K562 (cell line): ENCODE data around the gene ZNF598. TPM values are rescaled to one million over a fixed set of nuclear protein-coding genes. Genes with fewer than 3 reads are reported as not detected.
A peak's percentile ranks its signal among the peaks of the same experiment; 100 is the strongest.

ENCODE experiments used
- CBX8 ChIP-seq: fragments of 200-600 bp; sonication (generic); IDR thresholded peaks from 2 replicates; pipeline ENCODE4 v1.6.1; 2012; ENCODE audit warnings: borderline replicate concordance, mixed run types, low read depth, mild to moderate bottlenecking, moderate library complexity, mixed read lengths, low read length, control low read depth, inconsistent platforms; ENCODE audit not compliant: poor library complexity, severe bottlenecking; ENCODE audit errors: extremely low read depth
- CHD4 ChIP-seq: fragments of 200-600 bp; sonication (generic); IDR thresholded peaks from 3 replicates; pipeline ENCODE4 v1.6.1; 2012; ENCODE audit warnings: low read depth, mild to moderate bottlenecking, mixed read lengths, low read length, inconsistent platforms; ENCODE audit not compliant: insufficient read depth, insufficient replicate concordance, poor library complexity, severe bottlenecking
- DACH1 ChIP-seq: fragments of 450-650 bp; IDR thresholded peaks from 2 replicates; pipeline ENCODE4 v1.6.1; 2018; ENCODE audit not compliant: partially characterized antibody
- DPF2 ChIP-seq: fragments of 450-650 bp; IDR thresholded peaks from 2 replicates; pipeline ENCODE4 v1.6.1; 2016
- ELF2 ChIP-seq: fragments of 250-450 bp; sonication (Bioruptor Pico); IDR thresholded peaks from 2 replicates; pipeline ENCODE4 v1.5.0; 2021; ENCODE audit warnings: mild to moderate bottlenecking
- FOXA3 ChIP-seq, 2 experiments: fragments of 450-650 bp in 1 of 2; sonication (generic) in 1 of 2; formaldehyde crosslinking; IDR thresholded peaks in 1 of 2; conservative IDR thresholded peaks in 1 of 2; 2 replicates each; pipeline versions ENCODE4 v1.4.0 to v1.8.0; 2020 to 2022; ENCODE audit warnings: mild to moderate bottlenecking in 2 of 2, missing genetic modification reagents in 1 of 2
- GTF2F1 ChIP-seq: IDR thresholded peaks from 2 replicates; pipeline ENCODE4 v1.6.1; 2011; ENCODE audit warnings: low read depth, low read length, improper control_type of control experiment
- HMGN3 ChIP-seq: IDR thresholded peaks from 2 replicates; pipeline ENCODE4 v1.6.1; 2011; ENCODE audit warnings: borderline replicate concordance, low read depth, mild to moderate bottlenecking, mixed read lengths, low read length; ENCODE audit not compliant: insufficient read length; ENCODE audit errors: extremely low read depth
- KLF6 ChIP-seq: fragments of 250-450 bp; sonication (Bioruptor Pico); IDR thresholded peaks from 2 replicates; pipeline ENCODE4 v1.4.0; 2020; ENCODE audit warnings: mild to moderate bottlenecking, moderate library complexity, borderline replicate concordance
- NCOR1 ChIP-seq: fragments of 450-650 bp; IDR thresholded peaks from 2 replicates; pipeline ENCODE4 v1.6.1; 2016; ENCODE audit warnings: mild to moderate bottlenecking, moderate library complexity
- RBBP5 ChIP-seq: fragments of 200-600 bp; sonication (generic); IDR thresholded peaks from 2 replicates; pipeline ENCODE4 v1.6.1; 2012; ENCODE audit warnings: borderline replicate concordance, mild to moderate bottlenecking, low read length, control low read depth, inconsistent platforms; ENCODE audit not compliant: insufficient read depth, poor library complexity, severe bottlenecking
- SMAD2 ChIP-seq: fragments of 150-350 bp; IDR thresholded peaks from 2 replicates; pipeline ENCODE4 v1.6.1; 2014; ENCODE audit warnings: low read depth, mild to moderate bottlenecking, low read length
- TCF7L2 ChIP-seq: fragments of 150-350 bp; IDR thresholded peaks from 2 replicates; pipeline ENCODE4 v1.6.1; 2016; ENCODE audit warnings: low read depth, mild to moderate bottlenecking, low read length, moderate library complexity
- TFAP4 ChIP-seq: sonication (generic); formaldehyde crosslinking; IDR thresholded peaks from 2 replicates; pipeline ENCODE4 v1.8.0; 2022; ENCODE audit warnings: missing genetic modification reagents, mild to moderate bottlenecking, moderate library complexity, borderline replicate concordance
- THRA ChIP-seq: fragments of 450-650 bp; IDR thresholded peaks from 2 replicates; pipeline ENCODE4 v1.6.1; 2017; ENCODE audit warnings: mild to moderate bottlenecking, moderate library complexity
- XRCC5 ChIP-seq: fragments of 200-400 bp; formaldehyde crosslinking; IDR thresholded peaks from 2 replicates; pipeline ENCODE4 v1.6.1; 2017; ENCODE audit warnings: low read depth, mild to moderate bottlenecking, low read length
- ZKSCAN3 ChIP-seq: fragments of 250-450 bp; sonication (Bioruptor Pico); IDR thresholded peaks from 2 replicates; pipeline ENCODE4 v1.4.0; 2020
- ZNF324 ChIP-seq: fragments of 250-450 bp; sonication (Bioruptor Pico); IDR thresholded peaks from 2 replicates; pipeline ENCODE4 v1.4.0; 2020; ENCODE audit warnings: mild to moderate bottlenecking
- ZNF583 ChIP-seq: fragments of 250-450 bp; sonication (Bioruptor Pico); IDR thresholded peaks from 2 replicates; pipeline ENCODE4 v1.4.0; 2020
- ZNF830 ChIP-seq: fragments of 250-450 bp; sonication (Bioruptor Pico); IDR thresholded peaks from 2 replicates; pipeline ENCODE4 v1.5.0; 2021; ENCODE audit warnings: mild to moderate bottlenecking
- polyA plus RNA-seq, 8 experiments: library from polyadenylated mRNA; depleted of rRNA in 4 of 8; stranded (reverse) in 5 of 8; unstranded in 3 of 8; fragments of >200 nt; fragmentation: Nextera tagmentation in 2 of 8; fragmentation: Illumina TruSeq in 1 of 8; extraction: Ambion mirVana in 2 of 8; extraction: Trizol in 1 of 8; gene quantifications; 2 replicates each; pipeline versions ENCODE4 v1.2.1 to v1.2.3, GENCODE V29; 2011 to 2014; ENCODE audit warnings: inconsistent platforms in 1 of 8, missing spikeins in 1 of 8
- total RNA-seq, 7 experiments: library from RNA; depleted of rRNA in 6 of 7; stranded (reverse); fragments of >200 nt in 6 of 7; fragmentation: Illumina TruSeq in 2 of 7; extraction: Trizol in 2 of 7; gene quantifications; 2 replicates each; pipeline versions ENCODE4 v1.2.1 to v1.2.3, GENCODE V29; 2011 to 2021; ENCODE audit warnings: low replicate concordance in 1 of 7
- TF ChIP-seq, protein P1 (sequence below): fragments of 250-450 bp; sonication (Bioruptor Pico); IDR thresholded peaks from 2 replicates; pipeline ENCODE4 v1.5.0; 2022; ENCODE audit warnings: mild to moderate bottlenecking
- TF ChIP-seq, protein P2 (sequence below): sonication (generic); formaldehyde crosslinking; IDR thresholded peaks from 2 replicates; pipeline ENCODE4 v1.8.1; 2022; ENCODE audit warnings: missing genetic modification reagents

Gene ZNF598
- total and polyA plus RNA-seq, 9 of the 15 experiments (the other 6 are each of a cell fraction or from before 2014, with no cell fraction given), result 0.11 to 115 (median 29.6) TPM

- TF ChIP-seq ZNF583 (peak; percentile 79; the same call in 1 of the 2 replicates), NCOR1 (no peak; the same call in 1 of the 2 replicates), RBBP5 (peak; percentile 92), ELF2 (CRISPR knock-in tag) (no peak), DPF2 (no peak), TFAP4 (CRISPR knock-in tag) (peak; percentile 78), ZNF830 (CRISPR knock-in tag) (no peak), SMAD2 (no peak), DACH1 (no peak), TCF7L2 (no peak), XRCC5 (no peak), ZKSCAN3 (CRISPR knock-in tag) (no peak), ZNF324 (CRISPR knock-in tag) (no peak), GTF2F1 (0 out of 2 replicates have a peak, but pooled peaks have one; percentile 35), CBX8 (no peak), FOXA3 (CRISPR knock-in tag; conservative IDR thresholded peaks at IDR 0.05 in 1 of 2, IDR thresholded peaks at IDR 0.05 in 1 of 2) (0 out of 4 replicates have a peak, but pooled peaks of 1 of the 2 experiments have one; percentile 59), HMGN3 (peak; percentile 93), CHD4 (no peak), KLF6 (CRISPR knock-in tag) (no peak), THRA (no peak)
- TF ChIP-seq, protein P1, sequence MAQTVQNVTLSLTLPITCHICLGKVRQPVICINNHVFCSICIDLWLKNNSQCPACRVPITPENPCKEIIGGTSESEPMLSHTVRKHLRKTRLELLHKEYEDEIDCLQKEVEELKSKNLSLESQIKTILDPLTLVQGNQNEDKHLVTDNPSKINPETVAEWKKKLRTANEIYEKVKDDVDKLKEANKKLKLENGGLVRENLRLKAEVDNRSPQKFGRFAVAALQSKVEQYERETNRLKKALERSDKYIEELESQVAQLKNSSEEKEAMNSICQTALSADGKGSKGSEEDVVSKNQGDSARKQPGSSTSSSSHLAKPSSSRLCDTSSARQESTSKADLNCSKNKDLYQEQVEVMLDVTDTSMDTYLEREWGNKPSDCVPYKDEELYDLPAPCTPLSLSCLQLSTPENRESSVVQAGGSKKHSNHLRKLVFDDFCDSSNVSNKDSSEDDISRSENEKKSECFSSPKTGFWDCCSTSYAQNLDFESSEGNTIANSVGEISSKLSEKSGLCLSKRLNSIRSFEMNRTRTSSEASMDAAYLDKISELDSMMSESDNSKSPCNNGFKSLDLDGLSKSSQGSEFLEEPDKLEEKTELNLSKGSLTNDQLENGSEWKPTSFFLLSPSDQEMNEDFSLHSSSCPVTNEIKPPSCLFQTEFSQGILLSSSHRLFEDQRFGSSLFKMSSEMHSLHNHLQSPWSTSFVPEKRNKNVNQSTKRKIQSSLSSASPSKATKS (CRISPR knock-in tag), result no peak
- TF ChIP-seq, protein P2, sequence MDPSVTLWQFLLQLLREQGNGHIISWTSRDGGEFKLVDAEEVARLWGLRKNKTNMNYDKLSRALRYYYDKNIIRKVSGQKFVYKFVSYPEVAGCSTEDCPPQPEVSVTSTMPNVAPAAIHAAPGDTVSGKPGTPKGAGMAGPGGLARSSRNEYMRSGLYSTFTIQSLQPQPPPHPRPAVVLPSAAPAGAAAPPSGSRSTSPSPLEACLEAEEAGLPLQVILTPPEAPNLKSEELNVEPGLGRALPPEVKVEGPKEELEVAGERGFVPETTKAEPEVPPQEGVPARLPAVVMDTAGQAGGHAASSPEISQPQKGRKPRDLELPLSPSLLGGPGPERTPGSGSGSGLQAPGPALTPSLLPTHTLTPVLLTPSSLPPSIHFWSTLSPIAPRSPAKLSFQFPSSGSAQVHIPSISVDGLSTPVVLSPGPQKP (CRISPR knock-in tag), result no peak
Observed at GRCh38 chr16:1983544-1984346, 25.9 kb downstream of the ZNF598 start, which contains the start of gene GFER (continued).
